Stimulated activated CD4-positive, alpha-beta T cell treated with anti-CD3 and anti-CD28 coated beads, Interleukin-4, amount 100 ng/mL, for 24 hours (primary cell): Measurements from ENCODE around the gene CELF1.
"Not testable (repeated sequence)": the region's sequence is repeated elsewhere in the genome, so short reads cannot be mapped to it uniquely, and the experiment has no call there.

Experiments
- DNase-seq: peaks from one replicate; pipeline ENCODE4 v3.0.0-alpha.2; 2020

Gene CELF1

DNA sequence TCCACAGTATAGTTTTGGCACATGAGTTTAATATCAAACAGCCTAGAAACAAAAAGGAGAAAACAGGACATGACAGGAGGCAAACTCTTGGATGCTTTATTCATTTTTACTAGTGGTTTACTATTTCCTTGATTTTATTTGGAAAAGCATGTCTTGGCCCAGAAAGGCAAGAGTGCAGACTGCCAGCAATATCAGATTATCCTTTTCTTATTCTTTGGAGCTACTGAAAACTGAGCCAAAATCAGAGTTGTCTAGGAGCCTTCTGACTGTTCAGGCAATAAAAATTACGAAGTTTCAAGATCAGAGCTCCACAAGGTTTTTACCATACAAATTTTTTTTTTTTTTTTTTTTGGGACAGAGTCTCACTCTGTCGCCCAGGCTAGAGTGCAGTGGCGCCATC, 16.0 kb downstream of the CELF1 start:
- no peak for DNase-seq

DNA sequence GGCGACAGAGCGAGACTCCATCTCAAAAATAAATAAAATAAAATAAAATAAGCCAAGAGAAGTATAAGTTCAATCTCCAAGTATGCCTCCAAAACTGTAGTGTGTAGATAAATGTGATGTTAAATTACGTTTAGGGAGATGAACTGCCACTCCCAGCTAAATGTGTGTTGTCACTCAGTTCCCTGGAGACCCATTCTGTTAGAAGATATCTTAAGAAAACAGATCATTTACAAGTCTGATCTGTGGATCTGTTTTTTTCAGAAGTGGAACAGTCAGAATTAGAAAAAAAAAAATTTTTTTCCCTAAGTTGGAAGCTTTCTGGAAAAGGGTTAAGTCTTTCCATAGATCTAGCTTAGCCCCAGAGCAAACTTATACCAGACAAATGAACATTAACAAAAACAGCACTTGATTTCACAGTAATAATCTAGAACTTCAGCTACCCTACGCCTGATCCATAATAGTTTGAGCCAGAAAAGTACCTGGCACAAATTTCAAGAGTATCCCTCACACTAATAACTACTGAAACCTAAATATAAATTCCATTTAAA, 18.2 kb downstream of the CELF1 start:
- DNase-seq, result no peak

DNA sequence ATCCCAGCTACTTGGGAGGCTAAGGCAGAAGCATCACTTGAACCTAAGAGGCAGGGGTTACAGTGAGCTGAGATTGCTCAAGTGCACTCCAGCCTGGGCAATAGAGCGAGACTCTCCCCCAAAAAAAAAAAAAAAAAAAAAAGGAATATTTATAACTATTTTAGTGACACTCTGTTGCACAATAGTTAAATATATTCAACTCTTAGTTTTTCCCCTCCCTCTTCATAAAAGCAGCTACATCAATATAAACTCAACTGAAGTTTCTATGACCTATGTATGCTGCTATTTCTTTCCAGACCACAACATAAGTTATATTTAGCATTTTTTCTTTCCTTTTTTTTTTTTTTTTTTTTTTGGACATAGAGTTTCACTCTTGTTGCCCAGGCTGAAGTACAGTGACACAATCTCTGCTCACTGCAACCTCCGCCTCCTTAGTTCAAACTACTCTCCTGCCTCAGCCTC, 19.2 kb downstream of the CELF1 start:
- DNase-seq, result no peak

DNA sequence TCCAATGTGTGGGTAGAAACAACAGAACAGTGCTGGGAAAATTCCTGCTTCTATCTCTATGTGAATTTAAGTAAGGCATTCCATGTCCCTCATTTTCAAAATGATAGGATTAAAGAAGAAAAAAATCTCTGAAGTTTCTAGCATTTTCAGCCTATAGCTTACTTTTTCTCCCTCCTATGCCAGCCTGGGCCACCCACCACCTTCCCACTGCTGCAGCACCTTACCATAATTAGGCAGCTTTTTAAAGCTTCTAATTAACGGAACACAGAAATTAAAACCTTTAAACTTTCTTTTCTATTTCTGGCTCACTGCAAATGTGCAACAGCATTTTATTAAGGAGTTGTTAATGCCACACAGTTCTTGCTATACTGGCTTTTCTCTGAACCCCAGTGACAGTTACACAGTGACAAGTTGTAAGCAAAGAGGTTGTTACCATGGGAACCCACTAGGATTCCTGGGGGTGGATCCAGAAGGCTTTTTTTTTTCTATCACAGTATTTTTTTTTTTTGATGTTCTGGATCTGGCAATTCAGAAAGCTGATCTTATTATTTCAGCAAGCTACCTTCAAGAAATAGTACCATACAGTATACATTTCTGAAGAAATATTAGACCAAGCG, 20.2 kb downstream of the CELF1 start:
- no peak for DNase-seq

DNA sequence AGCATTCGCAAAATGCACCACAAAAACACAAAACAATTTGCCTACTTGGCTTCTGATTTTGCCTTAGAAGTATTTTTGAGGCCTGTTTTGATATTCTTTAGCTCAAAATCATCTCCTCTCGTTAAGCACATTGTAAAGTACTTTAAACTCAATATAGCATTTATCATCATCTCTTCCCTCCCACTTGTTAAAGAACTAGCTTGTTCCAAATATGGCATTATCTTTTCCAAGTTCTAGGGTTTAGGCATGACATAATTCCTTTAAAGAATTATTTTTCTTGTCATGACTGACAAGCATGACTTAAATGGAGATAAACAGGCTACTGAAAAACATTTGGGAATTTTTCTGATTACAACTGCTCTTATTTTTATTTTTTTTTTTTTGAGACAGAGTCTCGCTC, 21.3 kb downstream of the CELF1 start:
- no peak for DNase-seq

DNA sequence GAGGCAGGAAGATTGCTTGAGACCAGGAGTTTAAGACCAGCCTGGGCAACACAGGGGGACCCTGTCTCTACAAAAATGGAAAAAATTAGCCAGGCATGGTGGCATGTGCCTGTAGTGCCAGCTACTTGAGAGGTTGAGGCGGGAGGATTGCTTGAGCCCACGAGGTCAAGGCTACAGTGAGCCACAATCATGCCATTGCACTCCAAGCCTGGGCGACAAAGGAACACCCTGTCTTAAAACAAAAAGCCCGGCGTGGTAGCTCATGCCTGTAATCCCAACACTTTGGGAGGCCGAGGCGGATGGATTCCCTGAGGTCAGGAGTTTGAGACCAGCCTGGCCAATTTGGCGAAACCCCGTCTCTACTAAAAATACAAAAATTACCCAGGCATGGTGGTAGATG, 22.2 kb downstream of the CELF1 start:
- not testable (repeated sequence) for DNase-seq

DNA sequence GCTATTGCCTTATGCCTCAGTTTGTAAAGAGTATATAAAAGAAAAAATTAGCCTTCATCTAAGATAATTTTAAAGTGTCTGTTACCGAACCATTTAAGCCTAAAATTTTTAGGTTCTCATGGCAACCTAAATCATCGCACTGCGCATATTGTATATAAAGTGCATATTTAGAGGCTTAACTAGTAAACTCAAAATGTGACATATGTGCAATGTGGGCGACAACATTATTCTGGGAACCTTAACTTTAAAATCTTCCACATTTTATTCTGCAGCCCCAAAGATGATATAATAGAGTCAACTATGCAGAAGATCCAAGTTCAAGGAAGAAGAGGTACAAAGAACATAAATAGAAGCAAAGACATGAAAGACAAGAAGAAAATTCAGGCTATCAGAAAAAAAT, 23.0 kb downstream of the CELF1 start:
- no peak for DNase-seq

DNA sequence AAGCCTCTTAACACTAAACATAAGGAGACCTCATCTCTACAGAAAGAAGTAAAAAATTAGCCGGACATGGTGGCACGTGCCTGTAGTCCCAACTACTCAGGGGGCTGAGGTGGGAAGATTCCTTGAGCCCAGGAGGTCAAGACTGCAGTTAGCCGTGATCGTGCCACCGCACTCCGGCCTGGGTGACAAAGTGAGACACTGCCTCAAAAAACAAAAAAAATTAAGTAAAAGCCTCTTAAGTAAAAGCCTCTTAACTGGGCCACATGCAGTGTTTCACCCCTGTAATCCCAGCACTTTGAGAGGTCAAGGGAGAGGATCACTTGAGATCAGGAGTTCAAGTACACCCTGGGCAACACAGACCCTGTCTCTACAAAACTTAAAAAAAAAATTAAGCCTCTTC, 25.7 kb downstream of the CELF1 start:
- no peak for DNase-seq

DNA sequence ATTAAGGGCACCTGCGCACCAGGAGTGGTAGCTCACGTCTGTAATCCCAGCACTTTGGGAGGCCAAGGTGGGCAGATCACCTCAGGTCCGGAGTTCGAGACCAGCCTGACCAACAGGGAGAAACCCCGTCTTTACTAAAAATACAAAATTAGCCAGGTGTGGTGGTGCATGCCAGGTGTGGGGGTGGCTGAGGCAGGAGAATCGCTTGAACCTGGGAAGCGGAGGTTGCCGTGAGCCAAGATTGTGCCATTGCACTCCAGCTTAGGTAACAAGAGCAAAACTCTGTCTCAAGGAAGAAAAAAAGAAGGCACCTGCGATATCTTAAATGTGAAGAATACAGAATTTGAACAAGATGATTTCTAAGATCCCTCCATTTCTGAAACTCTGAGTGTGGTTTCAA, 26.9 kb downstream of the CELF1 start:
- not testable (repeated sequence) for DNase-seq

DNA sequence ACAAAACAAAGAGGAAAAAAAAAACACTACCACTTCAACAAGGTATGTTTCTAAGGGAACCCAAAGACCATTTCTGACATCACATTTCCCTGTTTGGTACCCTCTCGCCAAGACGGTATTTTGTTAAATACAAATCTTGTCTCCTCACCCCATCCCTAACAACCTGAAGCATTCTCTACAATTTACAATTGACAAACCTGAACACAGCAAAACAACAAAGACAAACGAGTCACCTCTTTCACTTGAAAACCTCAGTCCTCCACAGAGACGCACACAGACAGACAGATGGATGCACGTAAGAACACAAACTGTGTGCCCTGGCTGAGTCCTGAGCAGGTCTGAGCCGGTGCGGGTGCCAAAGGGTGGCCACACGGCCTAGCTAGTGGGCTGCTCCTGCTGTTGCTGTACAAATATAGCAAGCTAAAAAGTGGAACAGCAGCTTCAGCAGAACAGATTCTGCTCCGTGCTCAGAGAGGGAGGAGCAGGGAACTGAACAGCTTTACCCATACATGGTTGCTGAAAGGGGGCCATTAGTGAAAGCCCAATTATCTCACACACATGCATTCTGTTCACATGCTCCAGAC, 28.5 kb downstream of the CELF1 start:
- DNase-seq, result no peak

DNA sequence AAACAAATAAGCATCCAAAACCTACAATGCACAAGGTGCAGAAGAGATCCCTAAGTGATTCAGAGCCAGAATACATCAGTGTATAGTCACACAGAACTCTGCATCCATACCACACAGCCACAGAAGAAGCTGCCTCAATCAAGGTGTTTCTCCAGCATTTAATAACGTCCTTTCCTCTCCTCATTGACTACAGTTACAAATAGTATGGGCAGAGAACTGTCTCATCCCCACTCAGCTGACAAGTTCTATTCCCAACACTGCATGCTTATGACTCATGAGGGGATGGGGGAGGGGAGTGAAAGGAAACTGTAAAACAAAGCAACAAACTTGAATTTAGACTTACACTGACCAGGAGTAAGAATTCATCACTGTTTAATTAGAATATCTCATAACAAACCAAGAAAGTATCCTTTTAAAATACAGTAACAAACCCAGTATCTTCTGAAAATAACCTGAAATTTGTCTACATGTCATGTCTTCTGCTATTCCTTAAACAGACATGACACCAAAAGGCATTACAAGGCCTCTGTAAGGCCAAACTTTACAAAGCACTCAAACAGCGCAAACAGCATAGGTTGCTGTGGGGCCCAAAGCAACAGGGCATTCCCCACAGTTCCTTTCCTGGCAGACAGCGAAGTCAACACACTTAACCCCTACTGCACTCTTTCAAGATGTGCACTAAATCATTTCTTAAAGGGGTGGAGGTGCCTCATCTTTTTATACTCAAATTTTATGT, 29.3 kb downstream of the CELF1 start:
- DNase-seq, result peak; percentile 50

DNA sequence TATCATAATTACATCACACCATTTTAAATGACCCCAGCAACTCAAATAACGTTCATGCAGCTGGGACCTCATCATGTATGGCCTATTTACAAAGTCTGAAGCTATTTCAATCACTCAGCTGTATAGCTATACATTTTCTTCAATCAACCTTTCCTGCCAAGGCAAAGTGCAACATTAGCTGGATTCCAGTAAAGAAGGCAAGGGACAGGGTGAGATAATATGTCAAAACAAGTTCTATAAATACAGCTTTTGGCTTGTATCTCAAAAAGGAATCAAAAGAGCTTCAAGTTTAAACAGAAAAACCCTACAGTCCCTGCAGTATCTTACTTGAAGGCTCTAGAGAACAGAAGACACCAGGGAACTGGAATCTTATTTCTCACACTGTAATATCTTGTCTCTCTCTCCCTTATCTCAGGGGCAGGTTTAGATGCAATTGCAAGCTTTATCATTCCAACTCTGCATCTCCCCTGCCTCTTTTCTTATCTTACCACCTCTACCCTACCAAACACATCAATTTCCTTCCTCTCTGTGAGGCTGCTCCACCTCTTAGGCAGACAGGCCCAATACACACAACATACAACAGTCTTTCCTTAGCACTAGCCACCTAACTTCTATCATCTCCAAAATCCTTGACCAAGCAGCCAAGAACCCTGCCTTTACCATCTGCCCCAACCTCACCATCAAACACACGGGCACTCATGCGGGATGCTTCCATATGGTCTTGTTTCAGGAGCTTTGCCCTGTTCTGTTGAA, 34.5 kb downstream of the CELF1 start:
- no peak for DNase-seq

DNA sequence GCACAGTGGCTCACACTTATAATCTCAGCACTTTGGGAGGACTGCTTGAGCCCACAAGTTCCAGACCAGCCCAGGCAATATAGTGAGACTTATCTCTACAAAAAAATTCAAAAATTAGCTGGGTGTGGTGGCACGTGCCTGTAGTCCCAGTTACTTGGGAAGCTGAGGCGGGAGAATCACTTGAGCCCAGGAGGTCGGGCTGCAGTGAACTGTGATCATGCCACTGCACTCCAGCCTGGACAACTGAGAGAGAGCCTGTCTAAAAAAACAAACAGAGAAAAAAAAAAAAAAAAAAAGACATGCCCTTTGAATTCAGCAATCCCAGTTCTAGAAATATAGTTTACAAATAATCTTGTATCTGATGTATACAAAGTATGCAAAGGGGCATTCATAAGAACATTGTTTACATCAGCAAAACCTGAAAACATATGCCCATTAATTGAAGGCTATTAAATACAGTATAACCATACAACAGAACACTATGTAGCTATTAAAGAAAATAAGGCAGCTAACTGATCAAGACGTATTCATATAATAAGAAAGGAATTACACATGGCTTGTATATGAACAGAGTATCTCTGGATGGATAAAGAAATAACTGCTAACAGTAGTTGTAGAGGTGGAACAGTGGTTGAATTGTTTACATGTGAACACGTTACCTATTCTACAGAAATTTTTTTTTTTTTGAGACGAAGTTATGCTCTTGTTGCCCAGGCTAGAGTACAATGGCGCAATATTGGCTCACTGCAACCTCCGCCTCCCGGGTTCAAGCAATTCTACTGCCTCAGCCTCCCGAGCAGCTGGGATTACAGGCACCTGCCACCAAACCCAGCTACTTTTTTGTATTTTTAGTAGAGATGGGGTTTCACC, 35.7 kb downstream of the CELF1 start:
- DNase-seq, result no peak

DNA sequence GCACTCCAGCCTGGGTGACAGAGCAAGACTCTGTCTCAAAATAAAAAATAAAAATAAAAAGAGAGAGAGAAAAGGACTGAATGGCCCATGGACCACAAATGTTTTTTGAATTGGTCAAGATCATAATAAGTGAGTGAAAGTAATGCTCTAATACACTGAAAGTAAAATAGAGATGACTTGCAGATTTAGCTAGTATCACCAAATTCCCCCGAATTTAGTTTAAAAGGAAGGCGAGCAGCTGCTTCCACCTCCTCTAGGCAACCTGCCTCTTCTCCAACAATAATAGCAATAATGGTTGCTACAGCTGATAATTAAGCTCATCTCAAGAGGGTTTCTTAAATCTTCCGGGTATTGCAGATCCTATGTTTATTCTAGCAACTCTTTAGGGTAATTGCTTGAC, 36.8 kb downstream of the CELF1 start:
- no peak for DNase-seq

DNA sequence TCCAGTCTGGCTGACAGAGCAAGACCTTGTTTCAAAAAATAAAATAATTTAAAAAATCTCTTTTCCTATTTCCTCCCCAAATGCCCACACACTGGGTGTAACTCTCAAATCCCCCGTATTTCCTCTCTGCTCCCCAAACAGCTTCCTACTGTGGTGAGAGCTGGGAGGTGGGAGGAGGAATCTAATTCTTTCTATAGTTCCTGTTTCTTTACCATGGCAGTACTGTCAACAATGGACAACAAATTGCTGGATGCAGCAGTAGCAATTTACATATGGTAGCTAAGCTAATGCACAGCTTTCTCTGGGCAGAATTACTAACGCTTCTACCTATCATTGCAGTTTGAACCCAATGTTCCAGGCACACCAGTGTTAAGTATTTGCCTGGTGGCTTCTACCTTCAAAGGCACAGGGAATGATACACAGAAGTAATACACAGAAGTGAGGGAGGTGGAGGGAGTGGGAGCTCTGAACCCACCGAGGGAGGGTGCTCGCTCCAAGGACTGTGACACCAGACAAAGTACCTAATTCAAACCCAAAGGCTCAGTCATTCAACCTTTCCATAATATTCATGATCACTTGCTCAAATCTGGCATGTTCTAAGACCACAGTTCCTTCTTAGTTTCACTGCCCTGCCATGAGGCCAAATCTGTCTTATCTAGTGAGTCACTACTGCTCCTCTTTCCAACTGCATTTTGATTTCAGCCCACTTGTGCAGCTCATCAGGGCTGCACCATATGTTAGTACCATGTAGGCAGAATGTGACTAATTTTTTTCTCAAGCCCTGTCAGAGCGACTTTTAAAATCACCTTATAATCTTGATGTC, 37.9 kb downstream of the CELF1 start:
- DNase-seq, result peak; percentile 70

DNA sequence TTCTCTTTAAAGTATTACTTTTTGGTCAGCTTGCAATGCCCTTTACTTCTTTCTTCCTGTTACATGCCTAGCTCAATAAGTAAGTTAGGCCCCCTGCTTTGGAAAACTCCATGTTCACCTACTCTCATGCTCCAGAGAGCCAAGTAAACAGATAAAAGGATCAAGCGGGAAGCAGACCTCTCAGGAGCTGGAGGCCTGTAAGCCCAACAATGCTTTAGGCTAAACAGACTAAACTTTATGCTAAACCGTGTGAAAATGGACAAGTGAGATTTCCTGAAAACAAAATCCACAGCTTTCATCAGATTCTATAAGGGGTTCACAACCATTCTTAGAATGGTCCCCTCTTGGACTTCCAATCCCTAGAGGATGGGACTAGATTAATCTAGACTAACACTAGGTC, 40.2 kb downstream of the CELF1 start:
- no peak for DNase-seq

DNA sequence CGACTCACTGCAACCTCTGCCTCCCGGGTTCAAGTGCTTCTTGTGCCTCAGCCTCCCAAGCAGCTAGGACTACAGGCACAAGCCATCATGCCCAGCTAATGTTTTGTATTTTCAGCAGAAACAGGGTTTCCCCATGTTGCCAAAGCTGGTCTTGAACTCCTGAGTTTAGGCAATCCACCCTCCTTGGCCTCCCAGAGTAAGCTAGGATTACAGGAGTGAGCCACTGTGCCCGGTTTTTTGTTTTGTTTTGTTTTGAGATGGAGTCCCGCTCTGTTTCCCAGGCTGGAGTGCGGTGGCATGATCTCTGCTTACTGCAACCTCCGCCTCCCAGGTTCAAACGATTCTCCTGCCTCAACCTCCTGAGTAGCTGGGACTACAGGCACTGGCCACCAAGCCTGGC, 41.0 kb downstream of the CELF1 start:
- DNase-seq, result no peak

DNA sequence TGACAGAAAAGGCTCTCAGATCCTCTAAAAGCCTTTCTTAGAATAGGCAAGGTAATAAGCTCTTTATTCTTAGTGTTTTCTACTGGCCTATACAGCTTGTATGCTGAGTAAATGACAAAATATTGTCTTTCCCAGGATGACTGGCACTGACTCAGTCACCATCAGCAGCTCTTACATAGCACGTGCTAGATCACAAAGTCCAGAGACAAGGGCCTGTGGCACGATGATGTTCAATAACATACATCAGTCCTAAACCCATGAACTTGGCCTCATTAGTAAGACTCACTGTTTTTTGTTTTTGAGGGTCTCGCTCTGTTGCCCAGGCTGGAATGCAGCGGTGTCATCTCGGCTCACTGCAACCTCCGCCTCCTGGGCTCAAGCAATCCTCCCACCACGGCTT, 42.7 kb downstream of the CELF1 start:
- DNase-seq, result peak; percentile 23

DNA sequence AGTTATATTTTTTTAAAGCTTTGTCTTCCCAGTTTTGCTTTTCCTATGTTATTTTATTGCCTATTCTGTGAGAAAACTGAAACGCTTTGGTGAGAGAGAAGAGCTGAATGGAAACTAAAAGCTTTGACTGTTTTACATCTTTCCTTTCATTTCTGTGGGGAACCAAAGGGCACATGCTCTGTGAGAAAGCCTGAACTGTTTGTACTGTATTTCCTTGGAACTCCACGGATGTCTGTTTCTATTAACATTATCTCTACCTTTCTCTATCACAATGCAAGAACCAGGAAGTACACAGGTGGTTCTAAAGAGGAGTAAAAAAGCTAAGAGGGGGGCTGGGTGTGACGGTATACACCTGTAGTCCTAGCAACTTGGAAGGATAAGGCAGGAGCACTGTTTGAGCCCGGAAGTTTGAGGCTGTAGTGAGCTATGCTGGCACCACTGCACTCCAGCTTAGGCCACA, 43.8 kb downstream of the CELF1 start:
- no peak for DNase-seq

DNA sequence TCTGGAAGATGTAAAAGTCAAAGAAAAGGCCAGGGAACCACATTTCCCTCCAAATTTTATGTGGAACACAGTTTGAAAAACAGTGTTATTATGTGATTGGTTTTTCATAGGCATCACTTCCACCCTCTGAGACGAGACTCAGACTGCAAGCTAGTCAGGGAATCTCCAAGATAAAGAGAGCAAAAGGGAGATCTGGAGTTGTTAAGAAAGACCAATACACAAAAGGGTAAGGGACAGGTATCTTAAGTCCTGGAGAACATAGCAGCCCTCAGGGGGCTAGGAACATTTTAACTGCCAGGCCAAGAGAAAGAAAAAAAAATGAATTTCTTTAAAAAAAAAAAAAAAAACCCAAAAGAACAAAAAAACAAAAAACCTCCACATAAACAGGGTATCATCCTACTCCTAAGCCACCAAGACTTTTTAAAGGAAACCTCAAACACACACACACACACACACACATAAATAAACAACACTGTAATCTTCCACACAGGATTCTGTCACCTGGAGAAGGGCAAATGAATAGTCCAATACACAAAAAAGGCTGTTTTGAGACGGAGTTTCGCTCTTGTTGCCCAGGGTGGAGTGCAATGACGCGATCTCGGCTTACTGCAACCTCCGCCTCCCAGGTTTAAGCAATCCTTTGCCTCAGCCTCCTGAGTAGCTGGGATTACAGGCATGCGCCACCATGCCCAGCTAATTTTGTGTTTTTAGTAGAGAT, 44.5 kb downstream of the CELF1 start:
- no peak for DNase-seq
